HG03575 (cell line): Measurements from ENCODE around the gene ACOT7.
"Not testable (repeated sequence)": the region's sequence is repeated elsewhere in the genome, so short reads cannot be mapped to it uniquely, and the experiment has no call there.

Source experiments
- ATAC-seq: cut with Tn5 transposase; IDR thresholded peaks from one replicate; pipeline ENCODE4 v1.9.1; 2021; ENCODE audit not compliant: unreplicated experiment, insufficient number of reproducible peaks, low FRiP score; ENCODE audit errors: extremely low read depth

ACOT7 gene, protein sequence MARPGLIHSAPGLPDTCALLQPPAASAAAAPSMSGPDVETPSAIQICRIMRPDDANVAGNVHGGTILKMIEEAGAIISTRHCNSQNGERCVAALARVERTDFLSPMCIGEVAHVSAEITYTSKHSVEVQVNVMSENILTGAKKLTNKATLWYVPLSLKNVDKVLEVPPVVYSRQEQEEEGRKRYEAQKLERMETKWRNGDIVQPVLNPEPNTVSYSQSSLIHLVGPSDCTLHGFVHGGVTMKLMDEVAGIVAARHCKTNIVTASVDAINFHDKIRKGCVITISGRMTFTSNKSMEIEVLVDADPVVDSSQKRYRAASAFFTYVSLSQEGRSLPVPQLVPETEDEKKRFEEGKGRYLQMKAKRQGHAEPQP

DNA sequence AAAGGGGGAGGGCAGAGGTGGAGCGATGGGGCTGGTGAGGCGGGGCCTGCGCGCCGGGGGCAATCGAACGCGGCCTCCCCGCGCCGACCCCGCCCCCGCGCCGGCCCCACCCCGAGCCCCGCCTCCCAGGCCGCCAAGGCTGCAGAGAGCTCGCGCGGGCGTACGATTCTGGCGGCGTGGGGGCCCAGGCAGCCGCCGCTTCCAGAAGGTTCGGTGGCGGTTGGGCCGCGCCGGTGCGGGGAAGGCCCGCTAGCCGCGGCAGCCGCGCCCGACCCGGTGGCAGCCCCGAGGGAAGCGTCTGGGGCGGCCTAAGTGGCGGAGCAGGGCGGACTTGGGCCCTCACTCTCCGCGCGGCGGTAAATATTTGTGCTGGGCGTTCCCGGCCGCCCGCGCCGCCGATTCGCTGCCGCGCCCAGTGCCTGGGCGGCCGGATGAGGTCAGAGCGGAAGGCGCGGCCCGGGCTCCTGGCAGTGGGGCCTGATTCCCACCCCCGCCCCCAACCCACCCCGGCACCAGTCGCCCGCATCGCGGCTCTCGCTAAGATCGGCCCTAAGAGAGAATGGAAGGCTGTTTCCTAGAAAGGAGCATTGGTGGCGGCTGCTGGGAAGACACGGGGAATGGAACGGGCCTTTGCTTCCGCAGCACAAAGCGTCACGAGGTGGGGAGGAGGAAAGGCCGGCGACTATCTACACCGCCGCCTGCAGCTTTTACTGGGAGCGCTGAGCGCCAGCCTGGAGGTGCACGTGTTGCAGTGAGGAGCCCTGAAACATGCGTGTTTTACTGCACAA lies at the start of gene ACOT7:
Gene ACOT7 (minus strand): TSS at position 368 of the 788 bp plus-strand sequence. CDS start 368 bp downstream, outside the sequence.
- no peak for ATAC-seq

DNA sequence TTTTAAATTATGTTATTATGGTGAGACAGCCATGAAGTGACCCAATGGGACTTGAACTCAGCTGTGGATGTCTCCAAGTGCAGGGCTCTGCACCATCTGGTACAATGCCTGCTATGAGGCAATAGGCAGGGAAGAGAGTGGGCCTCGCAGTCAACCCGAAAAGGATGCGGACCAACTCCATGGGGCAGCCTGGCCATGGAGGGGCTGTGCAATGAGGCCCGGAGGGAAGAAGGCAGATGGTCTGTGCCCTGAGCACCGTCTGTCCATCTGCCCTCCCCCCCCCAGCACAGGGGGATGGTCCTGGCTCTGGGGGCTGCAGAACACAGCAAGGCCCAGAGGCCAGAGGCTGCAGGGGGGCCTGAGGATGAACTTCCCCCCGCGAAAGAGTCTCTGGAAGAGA lies 48.0 kb upstream of the ACOT7 start:
- ATAC-seq = no peak

DNA sequence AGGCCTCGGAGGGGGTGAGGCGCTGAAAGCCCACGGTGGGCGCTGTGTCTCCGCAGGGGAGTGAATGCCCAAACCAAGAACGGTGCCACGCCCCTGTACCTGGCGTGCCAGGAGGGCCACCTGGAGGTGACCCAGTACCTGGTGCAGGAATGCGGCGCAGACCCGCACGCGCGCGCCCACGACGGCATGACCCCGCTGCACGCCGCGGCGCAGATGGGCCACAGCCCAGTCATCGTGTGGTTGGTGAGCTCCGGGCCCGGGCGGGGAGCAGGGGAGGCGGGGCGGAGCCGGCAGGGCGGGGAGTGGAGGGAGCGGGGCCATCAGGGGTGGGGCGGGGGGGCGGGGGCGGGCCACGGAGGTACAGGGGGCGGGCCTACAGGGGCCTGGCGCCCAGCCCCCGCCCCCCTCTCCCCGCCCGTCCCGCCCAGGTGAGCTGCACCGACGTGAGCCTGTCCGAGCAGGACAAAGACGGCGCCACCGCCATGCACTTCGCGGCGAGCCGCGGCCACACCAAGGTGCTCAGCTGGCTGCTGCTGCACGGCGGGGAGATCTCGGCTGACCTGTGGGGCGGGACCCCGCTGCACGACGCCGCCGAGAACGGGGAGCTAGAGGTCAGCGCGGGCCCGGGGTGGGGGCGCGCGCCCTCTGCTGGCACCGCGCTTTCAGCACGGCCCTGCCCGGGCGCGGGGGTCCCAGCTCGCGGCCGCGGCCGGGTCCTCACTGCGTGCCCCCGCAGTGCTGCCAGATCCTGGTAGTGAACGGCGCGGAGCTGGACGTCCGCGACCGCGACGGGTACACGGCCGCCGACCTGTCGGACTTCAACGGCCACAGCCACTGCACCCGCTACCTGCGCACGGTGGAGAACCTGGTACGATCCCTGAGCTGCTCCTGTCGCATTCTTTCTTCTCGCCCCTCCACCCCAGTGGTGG lies 46.9 kb upstream of the ACOT7 start:
- ATAC-seq = no peak

DNA sequence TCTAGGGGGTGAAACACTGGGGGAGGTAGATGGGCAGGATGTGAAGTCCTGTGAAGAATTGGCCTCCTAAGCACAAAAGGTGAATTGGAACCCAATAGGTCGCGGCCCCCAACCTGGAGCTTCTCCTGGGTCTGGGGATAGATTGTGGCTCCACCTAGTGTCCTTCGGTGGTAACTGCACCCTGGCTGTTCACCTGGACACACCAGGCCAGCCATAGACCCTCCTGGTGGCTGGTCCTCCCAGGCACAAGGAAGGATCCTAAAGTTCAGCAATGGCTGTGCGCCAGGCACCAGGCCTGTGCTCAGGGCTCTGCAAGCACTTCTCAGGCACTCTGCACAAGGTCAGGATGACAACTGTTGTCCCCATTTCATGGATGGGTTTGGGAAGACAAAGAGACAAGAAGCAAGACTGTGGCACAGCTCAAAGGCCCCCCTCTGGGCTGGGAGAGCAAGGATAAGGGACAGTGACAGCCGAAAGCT lies 44.5 kb upstream of the ACOT7 start:
- ATAC-seq = no peak

DNA sequence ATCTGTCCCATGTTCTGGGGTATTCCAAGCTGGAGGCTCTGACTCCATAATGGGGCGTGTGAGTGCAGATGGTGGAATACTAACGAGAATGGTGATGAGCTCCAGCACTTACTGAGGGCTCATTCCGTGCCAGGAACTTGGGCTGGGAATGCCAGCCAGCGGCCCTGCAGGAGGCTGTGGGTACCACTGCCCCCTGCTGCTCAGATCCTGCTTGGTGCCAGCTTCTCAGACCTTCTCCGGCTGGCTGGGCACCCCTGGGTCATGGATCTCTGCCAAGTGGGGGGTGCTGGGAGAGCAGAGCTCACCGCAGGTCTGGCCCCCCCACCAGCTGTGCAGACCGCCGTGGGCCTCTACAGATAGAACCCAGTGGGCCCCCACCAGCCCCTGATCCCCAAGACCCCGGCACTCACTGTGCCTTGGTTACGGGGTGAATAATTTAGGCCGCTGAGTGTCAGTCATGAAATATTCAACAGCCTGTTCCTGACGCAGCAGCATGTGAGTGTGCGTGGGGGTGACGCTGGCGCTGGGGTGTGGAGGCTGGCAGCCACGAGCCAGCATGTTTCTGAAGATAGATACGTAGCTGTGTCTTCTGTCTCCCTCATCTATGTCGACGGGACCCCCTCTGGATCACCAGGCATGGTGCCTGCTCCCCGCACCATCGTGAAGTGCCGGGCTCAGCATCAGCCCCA lies 43.6 kb upstream of the ACOT7 start:
- not testable (repeated sequence) for ATAC-seq

DNA sequence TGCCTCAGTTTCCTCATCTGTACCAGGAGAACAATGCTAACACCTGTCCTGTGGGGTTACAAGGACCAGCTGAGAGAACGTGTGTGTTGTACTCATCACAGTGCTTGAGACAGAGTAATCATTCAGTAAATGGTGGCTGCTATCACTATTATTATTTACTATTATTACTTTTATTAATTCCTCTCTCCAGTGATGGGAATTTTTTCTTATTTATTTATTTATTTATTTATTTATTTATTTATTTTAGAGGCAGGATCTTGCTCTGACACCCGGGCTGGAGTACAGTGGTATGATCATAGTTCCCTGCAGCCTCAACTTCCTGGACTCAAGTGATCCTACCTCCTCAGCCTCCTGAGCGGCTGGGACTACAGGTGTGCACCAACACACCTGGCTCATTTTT lies 42.7 kb upstream of the ACOT7 start:
- not testable (repeated sequence) for ATAC-seq

DNA sequence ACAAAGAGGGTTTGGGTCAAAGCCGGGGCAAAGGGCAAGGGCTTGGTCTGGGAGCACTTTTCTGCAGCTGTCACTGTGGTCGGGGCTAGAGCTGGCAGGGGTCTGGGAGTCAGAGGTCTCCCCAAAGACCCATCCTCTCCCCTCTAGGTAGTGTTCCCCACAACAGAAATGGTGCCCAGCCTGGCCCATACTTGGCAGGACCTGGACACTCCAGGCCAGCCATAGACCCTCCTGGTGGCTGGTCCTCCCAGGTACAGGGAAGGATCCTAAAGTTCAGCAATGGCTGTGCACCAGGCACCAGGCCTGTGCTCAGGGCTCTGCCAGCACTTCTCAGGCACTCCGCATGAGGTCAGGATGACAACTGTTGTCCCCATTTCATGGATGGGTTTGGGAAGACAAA lies 42.0 kb upstream of the ACOT7 start:
- ATAC-seq = no peak

DNA sequence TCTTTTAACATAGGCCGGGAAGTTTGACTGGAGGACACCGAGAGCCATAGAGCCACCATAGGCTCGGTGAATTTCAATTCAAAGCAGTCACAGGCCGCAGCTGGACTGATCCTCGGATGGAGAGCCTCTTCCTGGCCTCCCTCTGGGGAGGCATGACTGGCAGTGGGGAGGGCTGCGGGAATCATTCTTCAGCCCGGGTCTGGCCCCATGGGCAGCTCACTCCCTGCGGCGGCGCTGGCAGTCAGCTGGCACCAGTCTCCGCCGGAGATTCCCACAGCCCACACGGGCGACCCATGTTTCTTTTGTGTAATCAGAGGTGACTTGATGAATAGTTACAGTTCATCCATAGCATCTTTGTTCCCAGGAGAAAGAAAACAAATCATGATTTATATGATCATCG lies 41.6 kb upstream of the ACOT7 start:
- ATAC-seq = no peak

DNA sequence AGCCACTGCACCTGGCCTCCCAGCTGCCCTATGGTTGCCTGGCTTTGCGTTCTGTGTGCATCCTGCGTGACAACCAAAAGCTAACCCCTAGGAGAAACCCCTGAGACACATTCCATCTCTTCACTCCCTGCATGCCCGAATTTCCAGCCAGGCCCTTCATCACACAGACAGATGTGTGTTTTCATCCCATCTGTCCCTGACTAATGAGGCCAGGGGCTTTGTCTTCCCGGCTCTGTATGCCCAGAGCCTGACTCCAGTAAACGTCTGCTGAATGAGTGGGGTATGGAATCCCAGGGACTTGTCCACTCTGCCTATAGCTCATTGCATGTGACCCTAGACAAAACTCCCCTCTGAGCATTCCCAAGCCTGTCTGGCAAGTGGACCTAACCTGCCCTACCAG lies 40.6 kb upstream of the ACOT7 start:
- ATAC-seq = no peak

DNA sequence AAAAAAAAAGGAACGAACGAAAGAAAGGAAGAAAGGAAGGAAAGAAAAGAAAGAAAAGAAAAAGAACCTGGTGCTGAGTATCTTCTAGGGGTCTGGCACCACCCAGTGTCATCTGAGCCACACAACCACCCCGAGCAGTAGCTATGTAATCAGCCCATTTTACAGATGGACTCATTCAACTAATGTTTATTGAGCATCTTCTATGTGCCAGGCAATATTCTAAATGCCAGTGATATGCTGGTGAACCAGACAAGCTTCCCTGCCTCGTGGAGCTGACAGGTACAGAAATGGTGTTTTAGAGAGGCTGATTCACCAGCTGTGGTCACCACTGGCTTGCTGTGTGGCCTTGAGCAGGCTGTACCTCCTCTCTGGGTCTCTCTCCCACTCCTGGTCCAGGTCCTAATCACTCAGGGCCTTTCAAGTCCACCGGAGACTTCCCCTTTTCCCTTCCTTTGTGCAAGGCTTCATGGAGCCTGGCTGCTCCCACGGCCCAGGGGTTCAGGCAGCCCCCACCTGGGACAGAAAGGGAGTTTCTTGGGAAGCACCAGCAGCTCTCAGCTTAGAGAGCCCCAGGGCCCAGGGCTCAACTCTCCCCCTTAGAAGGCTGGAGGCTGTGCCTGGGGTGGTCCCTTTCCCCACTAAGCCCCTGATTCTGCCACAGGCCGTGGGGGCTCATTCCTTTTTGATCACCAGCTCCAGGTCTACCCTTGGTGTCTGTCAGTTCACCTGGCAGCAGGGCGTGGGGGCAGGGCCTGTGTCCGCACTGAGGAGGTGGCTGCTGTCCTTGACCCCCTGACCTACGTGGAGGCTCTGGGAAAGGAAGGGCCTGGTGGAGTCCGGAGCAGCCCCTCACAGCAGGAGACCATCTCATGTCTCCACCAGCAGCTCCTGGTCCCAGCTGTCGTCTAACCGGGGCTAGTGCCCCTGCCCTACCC lies 38.3 kb upstream of the ACOT7 start:
- not testable (repeated sequence) for ATAC-seq

DNA sequence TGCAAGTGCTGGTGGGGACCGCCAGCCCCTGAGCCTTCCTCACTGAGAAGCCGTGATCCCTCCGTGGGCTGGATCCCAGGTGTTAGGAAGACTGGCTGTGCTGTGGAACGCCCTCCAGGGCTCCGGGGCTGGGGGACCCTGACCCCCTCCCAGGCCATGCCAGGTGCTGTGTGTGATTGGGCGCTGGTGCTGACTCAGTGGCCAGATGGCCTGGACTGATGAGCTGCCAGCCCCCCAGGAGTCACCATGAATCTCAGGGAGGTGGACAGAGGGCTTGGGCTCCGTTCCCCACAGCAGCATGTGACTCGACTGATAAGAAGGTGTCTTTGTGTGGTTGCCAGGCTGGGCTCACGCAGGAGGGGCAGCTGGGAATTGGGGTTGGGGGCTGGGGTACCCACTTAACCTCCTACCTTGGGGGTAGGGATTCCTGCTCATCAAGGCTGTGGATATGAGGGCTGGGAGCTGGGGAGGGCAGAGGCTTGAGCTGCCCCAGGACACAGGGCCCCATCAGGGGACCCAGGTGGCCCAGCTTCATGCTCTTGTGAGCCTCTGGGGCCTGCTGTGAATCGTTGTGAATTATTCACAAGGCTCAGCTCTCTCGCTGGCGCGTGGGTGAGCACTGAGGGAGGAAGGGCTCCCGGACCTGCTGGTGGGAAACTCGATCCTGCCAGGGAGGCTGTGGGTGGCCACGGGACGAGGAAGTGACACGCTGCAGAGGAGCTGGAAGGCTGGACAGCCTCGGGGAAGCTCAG lies 36.3 kb upstream of the ACOT7 start:
- ATAC-seq = not testable (repeated sequence)

DNA sequence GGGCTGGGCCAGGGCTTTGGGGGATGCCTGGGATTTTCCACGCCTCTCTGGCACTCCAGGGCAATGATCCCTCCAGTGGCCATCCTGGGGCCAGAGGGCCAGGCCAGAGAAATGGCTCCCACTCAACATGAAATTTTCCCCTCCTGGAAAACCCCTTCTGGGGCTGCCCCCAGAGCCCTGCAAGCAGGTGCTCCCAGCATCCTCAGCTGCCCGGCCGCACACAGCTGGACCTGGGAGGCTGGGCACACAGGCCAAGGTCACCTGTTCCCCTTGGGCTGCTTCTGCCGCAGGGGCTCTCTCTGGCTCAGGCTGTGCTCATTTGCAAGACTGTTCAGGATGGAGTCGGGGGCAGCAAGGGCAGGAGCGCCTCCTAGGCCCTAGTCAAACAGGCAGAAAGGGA lies 34.9 kb upstream of the ACOT7 start:
- ATAC-seq = not testable (repeated sequence)

DNA sequence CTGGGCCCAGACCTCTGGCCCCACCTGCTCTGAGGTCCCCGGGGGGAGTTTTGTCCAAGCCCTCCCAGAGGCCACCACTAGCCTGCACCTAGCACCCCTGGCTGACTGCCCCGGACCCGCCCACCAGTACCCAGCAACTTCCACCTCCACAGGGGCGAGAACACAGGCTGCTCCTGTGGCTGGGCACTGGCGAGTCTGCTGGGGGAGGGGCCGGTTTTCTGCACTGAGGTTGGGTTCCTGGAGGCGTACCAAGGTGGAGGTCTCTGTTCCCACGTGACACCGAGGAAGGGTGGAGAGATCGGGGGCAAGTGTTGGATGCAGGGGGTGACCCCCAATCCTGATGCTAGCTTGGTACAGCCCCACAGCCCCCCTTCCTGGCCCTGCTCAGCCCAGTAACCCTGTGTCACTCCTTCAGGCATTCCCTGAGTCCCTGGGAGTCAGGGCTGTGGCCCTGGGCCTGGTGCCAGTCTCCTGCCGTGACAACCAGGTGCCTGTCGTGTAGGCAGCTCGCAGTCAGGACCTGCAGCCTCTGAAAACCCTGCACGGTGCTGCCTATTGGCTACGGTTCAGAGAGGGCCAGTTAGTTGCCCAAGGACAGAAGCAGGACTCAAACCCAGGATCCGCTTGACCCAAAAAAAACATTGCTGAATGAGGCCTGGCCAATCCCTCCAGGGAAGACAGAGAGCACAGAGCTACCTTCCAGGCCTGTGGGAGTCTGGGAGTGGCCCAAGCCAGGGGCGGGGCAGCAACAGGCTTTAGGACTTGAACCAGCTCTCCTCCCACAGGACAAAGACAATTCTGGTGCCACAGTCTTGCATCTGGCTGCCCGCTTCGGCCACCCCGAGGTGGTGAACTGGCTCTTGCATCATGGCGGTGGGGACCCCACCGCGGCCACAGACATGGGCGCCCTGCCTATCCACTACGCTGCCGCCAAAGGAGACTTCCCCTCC lies 34.1 kb upstream of the ACOT7 start:
- no peak for ATAC-seq

DNA sequence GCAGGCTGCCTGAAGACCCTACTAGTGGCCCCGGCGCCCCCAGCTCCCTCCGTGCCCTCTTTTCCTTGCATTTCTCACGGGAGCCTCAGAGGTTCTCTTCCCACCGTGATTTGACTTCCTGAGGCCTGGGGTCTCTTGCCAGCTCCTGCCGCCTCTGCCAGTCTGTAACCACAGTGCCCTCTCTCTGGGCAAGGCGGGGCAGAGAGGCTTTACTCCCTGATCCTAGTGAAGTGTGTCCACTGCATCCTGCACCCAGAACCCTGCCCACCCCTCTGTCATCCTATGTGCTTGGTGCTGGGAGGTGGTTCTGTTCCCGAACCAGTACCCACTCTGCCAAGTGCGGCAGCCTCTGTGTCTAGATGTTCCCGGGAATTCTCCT lies 33.4 kb upstream of the ACOT7 start:
- ATAC-seq = no peak

DNA sequence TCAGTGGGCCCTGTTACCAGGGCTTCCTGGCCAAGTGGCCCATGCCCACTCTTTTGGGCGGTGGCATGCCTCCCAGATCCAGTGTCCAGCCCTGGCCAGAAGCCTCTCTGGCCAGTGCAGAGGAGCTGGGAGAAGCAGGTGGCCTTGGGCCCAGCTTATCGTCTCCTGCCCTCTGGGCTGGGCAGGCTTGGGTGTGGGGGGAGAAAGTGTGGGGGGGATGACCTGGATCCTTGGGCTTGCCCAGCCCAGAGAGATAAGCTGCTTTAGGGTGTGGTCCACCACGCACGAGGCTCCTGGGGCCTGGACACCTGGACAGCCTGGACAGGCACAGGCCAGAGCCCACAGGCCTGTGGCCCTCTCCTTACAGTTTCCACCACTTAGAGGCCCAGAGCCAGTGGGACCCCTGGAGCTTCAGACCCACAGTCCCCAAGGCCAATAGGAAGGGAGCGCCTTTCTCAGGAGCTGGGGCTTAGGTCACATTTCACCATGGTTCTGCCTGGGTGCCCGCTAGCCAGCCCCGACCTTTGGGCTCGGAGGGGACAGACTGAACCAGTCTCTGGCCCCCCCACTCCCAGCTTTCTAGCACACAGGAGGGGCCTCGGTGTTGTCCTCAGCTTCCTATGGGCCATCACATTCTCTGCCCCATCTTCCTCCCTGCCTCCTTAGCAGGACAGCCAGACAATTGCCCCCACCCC lies 32.9 kb upstream of the ACOT7 start:
- no peak for ATAC-seq
